Occipital lobe (tissue), 2 donors: ENCODE measurements around the gene ARID3C. TPM values are rescaled to one million over a fixed set of nuclear protein-coding genes. Genes with fewer than 3 reads are reported as not detected.

Experiments used
- DNase-seq: peaks from one replicate; lab custom pipeline; 2025; lab: John Stamatoyannopoulos, UW
- total RNA-seq: library from RNA; depleted of rRNA; stranded (reverse); fragments of >200 nt; gene quantifications from one replicate; pipeline ENCODE4 v1.2.3, GENCODE V29; 2014

Gene ARID3C
- total RNA-seq, 1 donor from 2014 or later: not detected

DNA sequence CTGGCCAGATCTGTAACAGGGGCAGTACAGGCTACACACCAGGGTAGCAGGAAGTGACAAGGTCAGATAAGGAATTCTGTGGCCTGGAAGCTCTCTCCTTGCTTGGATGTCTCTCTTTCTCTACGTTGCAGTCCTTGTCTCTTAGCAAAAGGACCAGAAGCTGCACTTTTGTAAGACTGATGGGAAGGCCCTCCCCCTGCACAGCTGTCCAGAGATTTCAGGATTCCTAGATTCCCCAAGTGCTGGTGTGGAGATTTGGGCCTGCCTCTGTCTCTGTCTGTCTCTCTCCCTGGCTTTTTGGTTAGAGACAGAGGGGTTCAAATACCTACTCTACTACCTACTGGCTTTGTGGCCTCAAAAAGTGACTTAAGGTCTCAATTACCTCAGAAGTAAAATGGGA, 29.3 kb downstream of the ARID3C start:
- no peak for DNase-seq

DNA sequence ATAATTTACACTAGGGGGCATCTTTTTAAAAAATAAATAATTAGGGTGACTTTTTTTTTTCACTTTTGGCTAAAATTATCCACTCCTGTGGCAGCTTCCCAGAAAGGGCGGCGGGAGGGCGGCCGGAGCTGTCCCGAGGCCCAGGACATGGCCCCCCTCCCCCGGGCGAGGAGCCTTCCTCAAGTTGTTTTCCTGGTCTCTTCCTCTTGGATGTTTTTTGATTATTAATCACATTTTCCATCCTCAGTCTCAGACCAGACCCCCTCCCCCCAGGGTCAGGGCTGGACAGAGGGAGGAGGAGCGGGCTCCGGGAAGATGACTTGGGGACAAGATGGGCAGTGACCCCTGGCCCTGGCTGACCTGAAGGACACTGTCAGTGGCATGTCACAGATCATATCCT, 34.7 kb downstream of the ARID3C start:
- DNase-seq: no peak

DNA sequence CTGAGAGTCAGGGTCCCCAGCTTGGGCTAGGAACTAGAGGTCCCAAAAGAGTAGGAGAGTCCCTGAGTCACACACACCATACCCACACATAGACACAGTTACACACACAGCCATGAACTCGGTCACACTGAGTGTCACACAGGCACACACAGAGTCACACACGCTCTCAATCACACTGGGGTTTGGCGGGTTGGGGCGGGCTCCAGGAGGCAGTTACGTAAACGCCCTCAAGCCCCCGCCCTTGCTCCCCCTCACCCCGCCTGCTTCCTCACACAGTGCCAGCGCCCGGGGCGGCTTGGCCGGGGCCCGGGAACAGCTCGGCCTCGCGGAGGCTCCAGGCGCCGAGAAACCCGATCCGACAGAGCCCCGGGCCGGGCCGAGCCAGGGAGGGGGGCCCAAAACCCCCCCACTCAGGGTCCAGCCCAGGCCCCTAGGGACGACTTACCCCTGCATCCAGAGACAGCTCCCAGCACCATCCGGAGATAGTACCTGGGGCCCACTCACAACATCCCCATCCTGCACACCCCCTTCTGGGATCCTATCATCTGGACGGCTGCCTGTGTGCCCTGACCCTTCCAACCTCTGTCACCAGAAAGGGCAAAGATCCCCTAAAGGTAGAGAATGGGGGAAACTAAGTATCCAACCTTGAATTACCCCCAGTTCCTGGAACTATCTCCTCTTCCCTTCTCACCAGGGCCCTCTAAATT, 35.8 kb downstream of the ARID3C start:
- DNase-seq: no peak

DNA sequence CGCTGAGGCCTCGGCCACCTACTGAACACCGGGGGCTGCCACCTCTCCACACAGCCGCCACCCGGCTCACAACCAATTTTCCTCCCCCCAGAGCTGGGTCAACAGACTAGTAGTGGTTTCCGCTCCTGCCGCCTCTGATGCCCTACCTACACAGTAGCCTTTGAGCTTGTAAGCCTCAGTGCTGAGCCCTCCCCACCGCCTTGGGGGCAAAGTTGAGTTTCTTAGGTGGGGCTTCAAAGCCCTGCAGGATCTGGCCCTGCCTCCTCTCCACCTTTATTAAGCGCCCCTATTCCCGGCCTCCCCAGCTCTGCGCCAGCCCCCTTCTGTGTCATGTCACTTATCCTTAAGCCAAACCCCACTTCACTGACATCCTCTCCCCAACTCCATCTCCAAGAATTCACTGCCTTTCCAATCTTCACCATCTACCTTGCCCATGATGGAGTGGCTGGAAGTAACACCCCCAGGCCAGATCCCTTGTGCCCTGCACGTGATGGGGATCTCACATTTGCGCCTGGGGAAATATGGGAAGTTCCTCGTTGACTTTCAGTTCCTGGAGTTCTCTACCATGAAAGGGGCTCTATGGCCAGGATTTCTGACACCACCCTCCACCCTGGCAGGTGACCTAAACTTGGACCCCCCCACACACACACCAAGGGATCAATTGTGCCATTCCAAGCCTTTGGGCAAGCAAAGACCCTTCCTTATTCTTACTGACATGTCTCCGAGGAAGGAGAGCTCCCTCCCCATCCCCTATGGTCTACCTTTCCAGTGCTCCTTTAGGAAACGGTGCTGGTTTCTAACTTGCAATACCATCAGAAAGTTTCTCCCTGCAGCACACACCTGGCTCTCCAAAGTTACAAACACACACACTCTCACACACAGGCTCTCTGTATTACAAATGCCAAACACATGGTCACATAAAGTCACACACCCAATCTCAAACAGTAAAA, 36.7 kb downstream of the ARID3C start:
- DNase-seq: no peak

DNA sequence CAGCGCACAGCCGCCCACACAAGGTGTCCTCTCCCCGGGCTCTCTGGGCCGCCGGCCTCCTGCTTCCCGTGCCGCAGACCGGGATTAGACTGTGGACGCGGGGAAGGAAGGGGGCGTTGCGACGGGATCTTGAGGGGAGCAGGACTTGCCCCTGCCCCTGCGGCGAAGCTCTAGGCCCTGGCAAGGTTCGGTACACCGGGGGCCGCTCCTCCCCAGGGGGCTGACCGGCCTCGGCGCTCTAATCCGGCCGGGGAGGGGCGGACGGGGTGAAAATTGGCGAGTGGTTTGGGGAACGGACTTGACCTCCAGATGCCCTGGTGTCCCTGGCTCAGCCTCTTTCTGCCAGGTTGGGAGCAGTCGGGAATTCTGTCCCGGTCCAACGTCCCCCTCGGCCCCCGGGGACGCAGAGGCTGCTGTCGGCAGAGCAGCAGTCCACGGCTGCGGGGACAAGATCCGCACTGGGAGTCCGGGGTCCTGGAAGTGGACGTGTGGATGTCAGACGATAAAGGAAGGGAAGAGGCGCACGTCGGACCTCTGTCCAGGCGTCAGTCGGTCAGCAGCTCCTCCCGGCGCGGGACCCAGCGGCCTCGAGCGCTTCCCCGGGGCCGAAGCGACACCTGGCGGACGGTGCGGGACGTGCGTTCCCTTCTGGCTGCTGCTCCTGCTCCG, 37.5 kb downstream of the ARID3C start:
- DNase-seq: peak; percentile 74

DNA sequence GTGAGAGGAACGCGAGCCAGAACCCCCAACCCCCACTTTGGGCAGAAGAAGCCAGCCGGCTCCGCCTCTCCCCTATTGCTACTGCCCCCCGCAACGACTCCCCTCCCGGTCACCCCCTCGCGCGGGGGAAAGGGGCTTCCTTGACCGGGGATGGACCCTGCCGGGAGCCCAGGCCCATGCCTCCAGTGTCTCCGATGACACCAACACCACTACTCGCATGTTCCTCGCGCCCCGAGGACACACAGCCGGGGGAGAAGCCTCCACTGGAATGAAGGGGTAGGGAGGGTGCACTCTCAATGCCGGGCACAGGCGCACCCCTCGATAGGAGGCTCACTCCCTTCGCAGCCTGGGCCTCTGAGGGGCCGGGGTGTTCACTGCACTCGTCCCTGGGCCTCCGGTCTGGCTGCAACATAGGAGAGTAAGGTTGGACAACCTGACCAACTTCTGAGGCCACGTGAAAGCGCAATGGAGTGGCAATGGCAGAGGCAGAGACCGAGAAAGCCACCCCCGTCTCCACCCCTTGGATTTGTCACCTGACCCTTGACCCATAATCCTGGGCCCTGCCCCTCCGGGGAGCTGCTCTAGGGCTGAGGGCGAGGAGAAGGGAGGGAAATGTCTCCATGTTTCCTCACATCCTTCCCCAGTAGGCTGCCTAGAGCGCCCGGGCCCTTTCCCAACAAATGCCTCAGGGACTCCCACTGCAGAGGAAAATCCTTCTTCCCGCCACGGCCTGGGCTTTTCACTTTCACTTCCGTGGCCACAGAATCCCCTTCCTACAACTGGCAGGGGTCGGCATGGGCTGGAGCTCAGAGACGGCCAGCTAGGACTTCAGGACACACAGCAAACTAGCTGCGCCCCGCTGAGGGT, 38.3 kb downstream of the ARID3C start:
- DNase-seq: no peak

DNA sequence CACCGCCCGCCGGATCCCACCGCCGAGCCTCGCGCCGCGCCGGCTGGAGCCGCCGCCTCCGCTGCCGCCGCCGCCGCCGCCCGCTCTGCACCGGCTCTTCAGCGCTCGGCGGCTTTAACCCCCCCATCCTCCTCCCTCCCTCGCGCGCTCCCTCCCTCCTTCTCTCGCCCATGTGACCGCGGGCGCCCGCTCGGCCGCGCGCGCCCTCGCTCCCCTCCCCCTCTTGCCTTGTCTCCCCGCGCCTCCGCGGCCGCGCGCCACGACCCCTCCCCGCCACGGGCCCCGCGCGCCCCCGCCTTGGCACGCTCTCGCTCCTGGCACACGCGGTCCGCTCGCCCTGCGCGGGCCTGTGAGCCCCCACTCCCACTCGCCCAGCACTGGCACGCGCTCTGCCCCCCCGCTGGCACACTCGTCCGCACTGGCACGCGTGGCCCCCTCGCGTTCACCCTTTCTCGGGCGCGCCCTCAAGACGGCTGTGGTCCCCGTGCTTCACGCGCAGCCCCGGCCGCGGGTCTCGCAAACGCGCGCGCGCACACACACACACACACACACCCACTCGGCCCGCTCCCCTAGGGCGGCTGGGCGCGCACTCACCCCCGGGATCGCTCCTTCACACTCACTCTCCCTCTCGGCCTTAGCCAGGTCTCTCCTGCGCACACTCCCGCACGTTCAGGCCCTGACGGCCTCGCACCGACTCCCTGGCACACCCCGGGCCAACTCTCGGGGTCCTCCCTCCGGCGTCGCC, 39.1 kb downstream of the ARID3C start, which contains the start of gene CNTFR:
CNTFR (minus strand) TSS at position 89 of the 745 bp plus-strand sequence. CDS start 20,743 bp downstream, outside the sequence.
- DNase-seq: peak; percentile 49

DNA sequence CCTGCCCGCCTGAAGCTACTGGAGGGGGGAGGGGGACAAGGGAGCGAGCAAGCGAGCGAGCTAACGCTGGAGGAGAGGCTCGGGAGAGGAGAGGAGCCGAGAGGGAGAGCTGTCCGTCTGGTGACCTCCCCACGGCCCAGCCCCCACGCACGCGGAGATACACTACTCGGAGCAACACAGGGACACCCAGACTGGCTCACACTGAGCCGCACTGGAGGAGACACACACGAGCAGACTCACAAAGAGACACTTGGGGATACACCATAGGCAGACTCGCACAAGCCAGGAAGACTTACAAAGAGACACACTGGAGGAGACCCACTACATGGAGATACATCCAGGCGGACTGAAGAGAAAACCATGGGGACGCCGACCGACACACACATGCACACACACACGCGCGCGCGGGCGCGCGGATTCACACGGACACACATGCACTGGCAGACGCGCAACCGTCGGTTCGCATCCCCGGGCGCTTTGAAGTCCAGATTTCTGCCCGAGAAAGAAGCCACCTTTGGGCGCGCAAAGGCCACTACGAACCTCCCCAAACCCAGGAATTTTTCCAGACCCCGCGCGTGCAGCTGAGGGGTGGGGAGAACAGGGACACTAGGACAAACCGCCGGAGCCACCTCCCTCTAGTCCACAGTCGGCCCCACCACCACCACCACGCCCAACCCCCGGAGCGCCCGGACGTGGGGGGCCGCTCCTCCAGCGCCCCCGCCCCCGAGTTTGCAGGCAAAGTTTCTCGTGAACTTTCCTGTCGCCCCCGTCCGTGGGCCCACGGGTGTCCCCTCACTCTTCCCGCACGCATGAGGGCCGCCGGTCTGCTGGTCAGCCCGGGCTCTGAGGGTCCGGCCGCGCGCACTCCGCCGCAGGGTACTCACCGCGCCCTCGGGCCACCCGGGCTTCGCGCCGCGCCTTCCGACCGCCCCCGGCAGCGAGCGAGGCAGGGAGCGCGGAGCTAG, 39.9 kb downstream of the ARID3C start:
- peak; percentile 33 for DNase-seq

DNA sequence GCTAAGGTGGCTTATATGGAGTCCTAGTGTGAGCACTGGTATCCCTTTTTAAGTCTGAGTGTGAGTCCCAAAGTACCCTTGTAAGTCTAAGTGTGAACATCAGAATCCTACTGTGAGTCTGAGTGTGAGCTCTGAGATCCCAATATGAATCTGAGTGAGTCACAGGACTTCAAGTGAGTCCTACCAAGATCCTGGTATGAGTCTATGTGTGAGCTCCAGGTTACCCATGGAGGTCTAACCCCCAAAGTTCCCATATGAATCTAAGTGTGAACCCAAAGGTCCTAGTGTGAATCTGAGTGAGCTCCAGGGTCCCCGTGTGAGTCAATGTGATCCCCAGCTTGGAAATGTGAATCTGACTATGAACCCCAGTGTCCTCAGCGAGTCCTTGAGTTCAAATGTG, 41.6 kb downstream of the ARID3C start:
- no peak for DNase-seq

DNA sequence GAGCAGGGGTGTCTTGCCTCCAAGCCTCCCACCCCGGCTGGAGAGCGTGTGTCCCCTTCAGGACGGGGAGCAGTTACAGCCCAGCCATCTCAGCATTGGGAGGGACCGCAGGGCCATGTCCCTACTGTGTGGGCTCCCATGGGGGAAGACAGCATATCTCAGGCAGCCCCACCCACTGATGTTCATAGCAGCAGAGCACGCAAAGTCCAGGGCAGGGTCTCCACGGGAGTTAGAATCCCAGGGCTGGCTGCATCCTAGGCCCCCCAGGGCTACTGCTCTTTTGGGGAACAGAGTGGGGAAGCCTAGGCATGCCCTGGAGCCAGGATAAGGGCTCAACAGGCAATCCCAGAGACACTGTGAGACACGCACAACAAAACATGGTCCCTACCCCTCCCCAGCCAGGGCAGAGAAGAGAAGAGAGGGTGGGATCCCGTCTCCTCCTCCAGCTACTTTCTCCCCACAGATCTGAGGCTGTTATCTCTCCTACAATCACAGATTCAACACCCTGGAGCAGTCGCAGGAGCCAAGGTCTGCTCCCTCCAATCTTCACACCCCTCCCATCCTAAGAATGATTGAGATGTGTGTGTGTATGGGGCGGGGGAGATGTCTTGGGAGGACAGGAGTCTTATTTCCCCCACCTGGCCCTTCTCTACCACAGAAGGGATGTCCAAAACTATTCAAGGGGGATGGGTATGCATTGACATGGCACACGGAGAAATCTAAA, 42.8 kb downstream of the ARID3C start:
- DNase-seq: no peak

DNA sequence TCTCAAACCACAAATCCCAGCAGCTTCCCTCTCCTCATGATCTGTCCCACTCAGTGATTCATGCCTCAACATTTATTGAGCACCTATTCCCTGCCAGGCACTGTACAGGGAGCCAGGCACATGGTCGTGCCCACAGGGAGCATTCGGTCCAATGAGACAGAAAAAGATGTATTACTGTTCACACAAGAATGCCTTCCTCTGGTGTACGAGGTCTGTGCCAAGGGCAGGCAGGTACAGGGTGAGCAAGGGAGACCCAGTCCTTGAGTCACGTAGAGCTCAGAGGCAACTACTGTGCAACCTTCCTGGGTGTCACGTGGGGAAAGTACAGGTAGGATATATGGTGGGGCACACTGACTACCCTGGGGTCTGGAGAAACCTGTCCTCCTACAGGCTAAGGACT, 43.9 kb downstream of the ARID3C start:
- DNase-seq: no peak

DNA sequence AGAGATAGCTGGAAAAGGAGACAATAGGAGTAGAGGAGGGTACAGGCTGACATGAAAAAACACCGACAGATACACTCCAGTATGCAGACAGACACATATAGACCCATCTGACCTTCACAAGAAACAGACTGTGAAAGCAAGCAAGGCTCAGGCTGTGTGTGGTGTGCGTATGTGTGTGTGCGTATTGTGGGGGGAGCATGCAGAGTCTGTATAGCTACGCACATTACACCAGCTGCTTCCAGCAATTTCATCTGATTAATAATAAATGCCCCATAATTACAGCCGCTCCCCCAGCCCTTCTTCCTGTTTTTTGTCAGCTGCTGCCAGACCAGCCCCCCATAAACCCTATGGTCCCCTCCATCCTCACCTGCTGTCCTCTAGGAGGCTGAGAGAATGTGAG, 46.1 kb downstream of the ARID3C start:
- no peak for DNase-seq

DNA sequence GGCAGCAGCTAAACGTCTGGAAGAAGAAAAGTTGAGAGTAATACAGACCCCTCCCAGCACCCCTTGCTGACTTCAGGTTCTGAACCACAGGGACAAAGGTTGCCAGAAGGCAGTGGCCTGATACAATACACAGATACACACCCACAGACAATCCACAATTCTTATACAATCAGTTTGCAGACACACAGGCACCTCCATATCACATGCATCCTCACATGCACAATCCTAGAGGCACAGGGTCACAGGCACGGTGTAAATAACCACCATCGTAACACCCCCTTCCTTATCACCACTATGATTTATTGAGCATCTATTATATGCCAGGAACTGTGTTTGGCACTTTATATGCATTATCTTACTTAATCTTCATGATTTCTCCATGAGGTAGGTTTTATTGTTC, 47.5 kb downstream of the ARID3C start:
- DNase-seq: no peak

DNA sequence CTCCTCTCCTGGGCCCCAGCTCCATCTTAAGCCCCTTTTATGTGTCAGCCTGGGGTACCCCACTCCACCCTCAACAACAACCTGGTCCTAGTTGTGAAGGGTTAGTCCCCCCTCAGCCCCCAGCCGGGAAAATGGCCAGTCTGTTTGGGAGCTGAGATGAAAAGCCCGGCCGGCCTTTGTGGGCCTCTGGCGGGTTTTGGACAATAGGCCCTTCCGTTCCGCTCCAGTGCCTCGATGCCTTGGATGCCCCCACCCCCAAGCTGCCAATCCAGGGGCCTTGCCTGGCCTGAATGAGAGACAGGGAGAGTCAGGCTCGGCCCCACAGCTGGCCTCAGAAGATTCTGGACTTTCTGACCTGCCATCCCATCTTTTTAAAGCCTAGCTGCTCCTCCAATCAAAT, 48.5 kb downstream of the ARID3C start:
- DNase-seq: no peak

DNA sequence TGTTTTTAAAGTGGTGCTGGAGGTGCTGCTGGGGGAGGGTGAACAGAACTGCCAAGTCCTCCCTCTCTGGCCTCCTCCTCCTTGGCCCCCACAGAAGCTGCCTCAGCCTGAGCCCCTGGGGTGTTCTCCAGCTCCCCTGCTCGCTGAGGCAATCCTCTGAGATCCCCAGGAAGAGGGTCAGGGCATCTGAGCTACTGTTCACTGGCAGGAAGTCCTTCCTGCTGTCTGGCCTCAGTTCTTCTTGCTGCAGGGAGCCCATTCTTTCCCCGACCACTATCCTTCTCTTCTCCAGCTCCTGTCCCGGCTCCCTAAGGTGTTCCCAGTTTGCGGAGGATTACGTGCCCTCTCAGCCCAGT, 49.1 kb downstream of the ARID3C start:
- no peak for DNase-seq

DNA sequence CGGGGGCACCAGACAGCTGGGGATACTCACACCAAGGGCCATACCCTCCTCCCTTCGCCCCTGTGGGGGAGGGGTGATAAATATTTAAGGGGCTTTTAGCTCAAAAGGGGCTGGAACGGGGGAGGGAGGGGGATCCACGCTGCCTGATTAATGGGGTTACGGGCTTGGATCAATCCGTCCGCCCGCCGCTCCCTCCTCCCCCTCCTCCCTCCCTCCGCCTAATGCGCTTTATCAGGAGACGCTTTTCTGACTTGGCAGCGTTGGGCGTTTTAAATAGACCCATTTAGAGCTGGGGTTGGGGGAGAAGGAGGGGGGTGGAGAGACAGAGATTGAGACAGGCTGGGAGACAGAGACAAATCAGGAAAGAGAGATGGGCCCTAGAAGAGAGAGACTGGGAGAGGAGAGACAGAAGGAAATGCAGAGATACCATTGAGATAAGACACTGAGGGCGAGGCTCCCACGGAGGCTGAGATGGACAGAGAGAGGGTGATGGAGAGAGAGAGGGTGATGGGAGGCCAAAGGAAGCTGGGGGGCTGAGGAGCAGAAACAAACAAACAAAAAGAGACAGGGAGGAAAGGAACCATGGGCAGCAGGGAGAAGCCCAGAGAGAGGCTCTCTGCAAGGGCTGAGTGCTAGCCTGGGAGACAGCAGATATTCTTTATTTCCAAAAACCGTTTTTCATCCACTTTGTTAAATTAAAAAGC, 49.6 kb downstream of the ARID3C start:
- no peak for DNase-seq

DNA sequence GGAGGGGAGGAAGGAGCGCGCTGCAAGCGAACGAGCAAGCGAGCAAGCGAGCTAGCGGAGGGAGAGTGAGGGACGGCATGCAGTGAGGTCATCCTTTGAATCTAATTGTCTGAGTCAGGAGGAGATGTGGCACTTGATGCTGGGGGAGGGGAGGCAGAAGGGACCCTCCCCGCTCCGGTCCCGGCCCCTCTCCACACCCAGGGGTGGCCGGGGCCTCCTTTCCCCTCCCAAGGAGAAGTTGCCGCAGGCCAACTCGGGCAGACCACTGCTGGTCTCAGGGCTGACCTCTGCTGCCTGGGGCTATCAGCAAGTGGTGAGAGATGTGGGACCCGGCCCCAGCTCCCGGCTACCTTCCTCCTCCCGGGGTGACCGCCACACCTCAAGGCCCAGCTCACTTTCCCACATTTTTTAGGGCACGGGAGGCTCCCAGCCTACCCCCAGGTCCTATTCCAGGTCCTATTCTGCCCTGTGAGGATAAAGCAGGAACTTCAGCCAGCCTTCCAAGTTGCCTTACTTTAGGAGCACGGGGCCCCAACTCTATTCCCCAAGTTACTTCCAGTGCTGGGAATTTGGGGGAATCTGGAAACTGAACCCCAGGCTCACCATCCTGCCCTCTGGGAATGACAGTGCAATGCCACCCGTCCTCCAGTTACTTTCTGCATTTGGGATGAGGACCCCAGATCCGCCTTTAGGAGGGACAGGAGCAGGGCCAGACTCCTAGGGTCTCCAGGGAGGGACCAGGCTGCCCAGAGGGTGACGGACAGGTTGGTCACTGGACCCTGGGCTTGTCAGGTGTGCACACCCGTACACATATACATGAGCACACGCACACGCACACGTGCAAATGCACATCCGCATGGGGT, 50.4 kb downstream of the ARID3C start:
- no peak for DNase-seq
